Stimulated activated naive B cell treated with anti-CD40 and anti-IgM and Interleukin-4, amounts not matched to agents 10 μg/mL and 1 μg/mL and 100 μg/mL, for 72 hours (primary cell): Measurements from ENCODE around the gene CNKSR3.

Experiments
- ATAC-seq, 2 donors: fragments of 150-1000 bp; cut with Tn5 transposase; replicated peaks; 2 replicates each; pipeline ENCODE4 v1.10.0; 2021; ENCODE audit warnings: moderate library complexity in 1 of 2
- DNase-seq: peaks from one replicate; pipeline ENCODE4 v3.0.0; 2021
- H3K27ac Mint-ChIP-seq: one replicate; pipeline ENCODE4 v1.8.0; 2022; ENCODE audit warnings: mild to moderate bottlenecking, mixed read lengths
- H3K27me3 Mint-ChIP-seq, 2 donors: one replicate each; pipeline ENCODE4 v1.8.0; 2022; ENCODE audit warnings: mixed read lengths in 2 of 2
- H3K36me3 Mint-ChIP-seq, 2 donors: one replicate each; pipeline ENCODE4 v1.8.0; 2022; ENCODE audit warnings: mixed read lengths in 2 of 2, mild to moderate bottlenecking in 1 of 2
- H3K4me1 Mint-ChIP-seq, 2 donors: one replicate each; pipeline ENCODE4 v1.8.0; 2022; ENCODE audit warnings: mixed read lengths in 2 of 2, mild to moderate bottlenecking in 1 of 2
- H3K4me3 Mint-ChIP-seq, 2 donors: one replicate each; pipeline ENCODE4 v1.8.0; 2022; ENCODE audit warnings: mild to moderate bottlenecking in 2 of 2, mixed read lengths in 2 of 2, moderate library complexity in 1 of 2
- H3K9me3 Mint-ChIP-seq, 2 donors: one replicate each; pipeline ENCODE4 v1.8.0; 2022; ENCODE audit warnings: mixed read lengths in 2 of 2, mild to moderate bottlenecking in 1 of 2

Gene CNKSR3

GRCh38 chr6:154537511-154538325 lies 27.2 kb upstream of the CNKSR3 start:
- no peak overlapping the region for H3K27ac Mint-ChIP-seq

GRCh38 chr6:154536999-154537398 lies 26.5 kb upstream of the CNKSR3 start:
- DNase-seq (no peak), ATAC-seq (no peak)
- no peak overlapping the region for H3K27ac Mint-ChIP-seq
- H3K27me3 Mint-ChIP-seq, result peaks cover 0 to 4% of the 10 kb centered on the region in 2 donors
- no peak overlapping the region for H3K4me3 Mint-ChIP-seq
- no peaks in the 10 kb centered on the region for H3K4me1 Mint-ChIP-seq
- no peaks in the 10 kb centered on the region for H3K9me3 Mint-ChIP-seq
- H3K36me3 Mint-ChIP-seq, result no peaks in the 10 kb centered on the region

More at GRCh38 chr6:154537511-154538325, 27.2 kb upstream of the CNKSR3 start:
- DNase-seq (no peak), ATAC-seq (no peak)
- Mint-ChIP-seq H3K4me3 (no peak overlapping the region), H3K27me3 (peaks cover 0 to 4% of the 10 kb centered on the region in 2 donors), H3K36me3 (no peaks in the 10 kb centered on the region), H3K9me3 (no peaks in the 10 kb centered on the region), H3K4me1 (no peaks in the 10 kb centered on the region)

- no peak for DNase-seq
- peaks cover 0 to 4% of the 10 kb centered on the region in 2 donors for H3K27me3 Mint-ChIP-seq
- no peaks in the 10 kb centered on the region for H3K4me1 Mint-ChIP-seq
- no peak for ATAC-seq
- no peaks in the 10 kb centered on the region for H3K36me3 Mint-ChIP-seq
- H3K4me3 Mint-ChIP-seq, result no peak overlapping the region
- no peaks in the 10 kb centered on the region for H3K9me3 Mint-ChIP-seq
- H3K27ac Mint-ChIP-seq, result no peak overlapping the region
Observed at GRCh38 chr6:154536255-154536654, 25.8 kb upstream of the CNKSR3 start.

- H3K9me3 Mint-ChIP-seq, result no peaks in the 10 kb centered on the region
- no peaks in the 10 kb centered on the region for H3K36me3 Mint-ChIP-seq
- H3K27ac Mint-ChIP-seq, result no peak overlapping the region
- no peak for ATAC-seq
- no peak for DNase-seq
- peaks cover 0 to 4% of the 10 kb centered on the region in 2 donors for H3K27me3 Mint-ChIP-seq
- no peak overlapping the region for H3K4me3 Mint-ChIP-seq
- no peaks in the 10 kb centered on the region for H3K4me1 Mint-ChIP-seq
Observed at GRCh38 chr6:154535851-154536250, 25.4 kb upstream of the CNKSR3 start.

- no peak overlapping the region for H3K4me3 Mint-ChIP-seq
- no peak for DNase-seq
- no peaks in the 10 kb centered on the region for H3K36me3 Mint-ChIP-seq
- H3K4me1 Mint-ChIP-seq, result no peaks in the 10 kb centered on the region
- H3K9me3 Mint-ChIP-seq, result no peaks in the 10 kb centered on the region
- H3K27ac Mint-ChIP-seq, result no peak overlapping the region
- peaks cover 0 to 4% of the 10 kb centered on the region in 2 donors for H3K27me3 Mint-ChIP-seq
- no peak for ATAC-seq
Observed at GRCh38 chr6:154535147-154535546, 24.7 kb upstream of the CNKSR3 start.

GRCh38 chr6:154534531-154534930 lies 24.0 kb upstream of the CNKSR3 start:
- no peaks in the 10 kb centered on the region for H3K4me1 Mint-ChIP-seq
- ATAC-seq, result no peak
- H3K27ac Mint-ChIP-seq, result no peak overlapping the region
- no peak for DNase-seq
- no peaks in the 10 kb centered on the region for H3K9me3 Mint-ChIP-seq
- H3K36me3 Mint-ChIP-seq, result no peaks in the 10 kb centered on the region
- peaks cover 0 to 4% of the 10 kb centered on the region in 2 donors for H3K27me3 Mint-ChIP-seq
- H3K4me3 Mint-ChIP-seq, result no peak overlapping the region

GRCh38 chr6:154532426-154532825 lies 21.9 kb upstream of the CNKSR3 start:
- no peaks in the 10 kb centered on the region for H3K4me1 Mint-ChIP-seq
- H3K27me3 Mint-ChIP-seq, result peaks cover 0 to 4% of the 10 kb centered on the region in 2 donors
- peaks cover 0 to 3% of the 10 kb centered on the region in 2 donors for H3K36me3 Mint-ChIP-seq
- DNase-seq (no peak), ATAC-seq (no peak)
- peaks cover 5 to 6% of the 10 kb centered on the region in 2 donors for H3K9me3 Mint-ChIP-seq
- H3K27ac Mint-ChIP-seq, result no peak overlapping the region
- no peak overlapping the region for H3K4me3 Mint-ChIP-seq

- Mint-ChIP-seq H3K4me1 (no peaks in the 10 kb centered on the region), H3K9me3 (peaks cover 5 to 8% of the 10 kb centered on the region in 2 donors), H3K4me3 (no peak overlapping the region), H3K27me3 (peaks cover 0 to 4% of the 10 kb centered on the region in 2 donors), H3K36me3 (peaks cover 0 to 3% of the 10 kb centered on the region in 2 donors), H3K27ac (no peak overlapping the region)
- no peak for ATAC-seq
- DNase-seq, result no peak
Observed at GRCh38 chr6:154529957-154530356, 19.5 kb upstream of the CNKSR3 start.

GRCh38 chr6:154528310-154528915 lies 17.9 kb upstream of the CNKSR3 start:
- no peak overlapping the region for H3K4me3 Mint-ChIP-seq
- no peak overlapping the region for H3K27ac Mint-ChIP-seq
- DNase-seq (no peak), ATAC-seq (no peak)
- H3K4me1 Mint-ChIP-seq, result no peaks in the 10 kb centered on the region
- peaks cover 7 to 8% of the 10 kb centered on the region in 2 donors for H3K9me3 Mint-ChIP-seq
- peaks cover 0 to 4% of the 10 kb centered on the region in 2 donors for H3K27me3 Mint-ChIP-seq
- H3K36me3 Mint-ChIP-seq, result peaks cover 0 to 3% of the 10 kb centered on the region in 2 donors

- ATAC-seq (no peak), DNase-seq (no peak)
- Mint-ChIP-seq H3K36me3 (peaks cover 0 to 3% of the 10 kb centered on the region in 2 donors), H3K27me3 (peaks cover 0 to 4% of the 10 kb centered on the region in 2 donors), H3K4me1 (no peaks in the 10 kb centered on the region), H3K9me3 (peaks cover 8 to 10% of the 10 kb centered on the region in 2 donors), H3K4me3 (no peak overlapping the region), H3K27ac (no peak overlapping the region)
Observed at GRCh38 chr6:154526996-154527395, 16.5 kb upstream of the CNKSR3 start.

- H3K4me3 Mint-ChIP-seq, result no peak overlapping the region
Observed at GRCh38 chr6:154522576-154522975, 12.1 kb upstream of the CNKSR3 start.

GRCh38 chr6:154521412-154521811 lies 10.9 kb upstream of the CNKSR3 start:
- Mint-ChIP-seq H3K4me1 (no peaks in the 10 kb centered on the region), H3K27me3 (peaks cover 3 to 10% of the 10 kb centered on the region in 2 donors), H3K36me3 (no peaks in the 10 kb centered on the region), H3K9me3 (peaks cover 0 to 5% of the 10 kb centered on the region in 2 donors), H3K27ac (no peak overlapping the region), H3K4me3 (no peak overlapping the region)
- ATAC-seq (no peak), DNase-seq (no peak)

More at GRCh38 chr6:154522576-154522975, 12.1 kb upstream of the CNKSR3 start:
- H3K4me1 Mint-ChIP-seq, result no peaks in the 10 kb centered on the region
- H3K27ac Mint-ChIP-seq, result no peak overlapping the region
- no peak for ATAC-seq
- H3K9me3 Mint-ChIP-seq, result peaks cover 2 to 5% of the 10 kb centered on the region in 2 donors
- DNase-seq, result no peak
- peaks cover 0 to 7% of the 10 kb centered on the region in 2 donors for H3K27me3 Mint-ChIP-seq
- H3K36me3 Mint-ChIP-seq, result no peaks in the 10 kb centered on the region

- DNase-seq (no peak), ATAC-seq (no peak)
- Mint-ChIP-seq H3K9me3 (peaks cover 0 to 5% of the 10 kb centered on the region in 2 donors), H3K4me1 (no peaks in the 10 kb centered on the region), H3K27ac (no peak overlapping the region), H3K27me3 (peaks cover 8 to 19% of the 10 kb centered on the region in 2 donors), H3K36me3 (no peaks in the 10 kb centered on the region), H3K4me3 (no peak overlapping the region)
Observed at GRCh38 chr6:154520280-154520679, 9.8 kb upstream of the CNKSR3 start.

GRCh38 chr6:154518396-154518795 lies 7.9 kb upstream of the CNKSR3 start:
- Mint-ChIP-seq H3K36me3 (no peaks in the 10 kb centered on the region), H3K9me3 (peaks cover 0 to 3% of the 10 kb centered on the region in 2 donors), H3K4me3 (no peak overlapping the region), H3K27me3 (peaks cover 15 to 20% of the 10 kb centered on the region in 2 donors), H3K4me1 (no peaks in the 10 kb centered on the region), H3K27ac (no peak overlapping the region)
- ATAC-seq, result no peak
- DNase-seq, result no peak

- no peaks in the 10 kb centered on the region for H3K9me3 Mint-ChIP-seq
- H3K4me3 Mint-ChIP-seq, result no peak overlapping the region
- peaks cover 4 to 6% of the 10 kb centered on the region in 2 donors for H3K4me1 Mint-ChIP-seq
- peaks cover 33 to 37% of the 10 kb centered on the region in 2 donors for H3K27me3 Mint-ChIP-seq
- no peak for ATAC-seq
- no peaks in the 10 kb centered on the region for H3K36me3 Mint-ChIP-seq
- no peak overlapping the region for H3K27ac Mint-ChIP-seq
- DNase-seq, result no peak
Observed at GRCh38 chr6:154516276-154516675, 5.8 kb upstream of the CNKSR3 start.
